BLaER1 (cell line): ENCODE data around the gene TAX1BP3.

ENCODE experiments used
- H3K27ac ChIP-seq: shearing (Covaris generic); formaldehyde crosslinking; 2 replicates; pipeline ENCODE4 v1.8.1; 2022
- H3K27me3 ChIP-seq: shearing (Covaris generic); formaldehyde crosslinking; 2 replicates; pipeline ENCODE4 v1.8.1; 2022
- H3K36me3 ChIP-seq: shearing (Covaris generic); formaldehyde crosslinking; 2 replicates; pipeline ENCODE4 v1.8.1; 2022
- H3K4me1 ChIP-seq: shearing (Covaris generic); formaldehyde crosslinking; 2 replicates; pipeline ENCODE4 v1.8.1; 2022
- H3K4me2 ChIP-seq: shearing (Covaris generic); formaldehyde crosslinking; 2 replicates; pipeline ENCODE4 v1.8.1; 2022
- H3K4me3 ChIP-seq: shearing (Covaris generic); formaldehyde crosslinking; 2 replicates; pipeline ENCODE4 v1.8.1; 2022
- H3K9ac ChIP-seq: shearing (Covaris generic); formaldehyde crosslinking; 2 replicates; pipeline ENCODE4 v1.8.1; 2022
- H3K9me3 ChIP-seq: shearing (Covaris generic); formaldehyde crosslinking; 2 replicates; pipeline ENCODE4 v1.8.1; 2022
- H4K20me1 ChIP-seq: shearing (Covaris generic); formaldehyde crosslinking; 2 replicates; pipeline ENCODE4 v1.8.1; 2022
- Cebpa-rat ChIP-seq: shearing (Covaris generic); IDR thresholded peaks from 2 replicates; pipeline ENCODE4 v1.8.1; 2022

The TAX1BP3 gene

GRCh38 chr17:3689262-3690093, 21.1 kb upstream of the TAX1BP3 start:
- Histone ChIP-seq H3K4me2 (peak overlapping the region; percentile 94), H3K4me1 (peaks cover 73% of the 10 kb centered on the region)

GRCh38 chr17:3688852-3689261, 20.5 kb upstream of the TAX1BP3 start:
- Histone ChIP-seq H3K27me3 (no peaks in the 10 kb centered on the region), H3K9ac (peak overlapping the region; percentile 75), H3K27ac (peak overlapping the region; percentile 90), H3K4me2 (peak overlapping the region; percentile 94), H3K4me3 (peak overlapping the region; percentile 55; the same call in 1 of the 2 replicates), H3K36me3 (peaks cover 21% of the 10 kb centered on the region; the same call in 1 of the 2 replicates), H3K9me3 (no peaks in the 10 kb centered on the region), H3K4me1 (peaks cover 73% of the 10 kb centered on the region), H4K20me1 (peaks cover 20% of the 10 kb centered on the region)
- TF ChIP-seq Cebpa-rat = no peak

More at GRCh38 chr17:3689262-3690093, 21.1 kb upstream of the TAX1BP3 start:
- H3K27me3 ChIP-seq = no peaks in the 10 kb centered on the region
- H4K20me1 ChIP-seq = peaks cover 20% of the 10 kb centered on the region
- H3K36me3 ChIP-seq = peaks cover 21% of the 10 kb centered on the region; the same call in 1 of the 2 replicates
- H3K4me3 ChIP-seq = no peak overlapping the region
- H3K9ac ChIP-seq = no peak overlapping the region
- H3K27ac ChIP-seq = peak overlapping the region; percentile 90; the same call in 1 of the 2 replicates
- H3K9me3 ChIP-seq = no peaks in the 10 kb centered on the region
- no peak for TF ChIP-seq Cebpa-rat

GRCh38 chr17:3688027-3688553, 19.7 kb upstream of the TAX1BP3 start:
- Histone ChIP-seq H3K27ac (peak overlapping the region; percentile 90), H3K9me3 (no peaks in the 10 kb centered on the region), H3K36me3 (peaks cover 21% of the 10 kb centered on the region; the same call in 1 of the 2 replicates), H3K27me3 (no peaks in the 10 kb centered on the region), H3K9ac (peak overlapping the region; percentile 75), H3K4me2 (peak overlapping the region; percentile 94), H3K4me3 (peak overlapping the region; percentile 55), H4K20me1 (peaks cover 20% of the 10 kb centered on the region), H3K4me1 (peaks cover 73% of the 10 kb centered on the region)
- TF ChIP-seq Cebpa-rat = no peak

- H3K9me3 ChIP-seq = no peaks in the 10 kb centered on the region
- peaks cover 57% of the 10 kb centered on the region for H3K4me1 ChIP-seq
- peaks cover 12% of the 10 kb centered on the region; the same call in 1 of the 2 replicates for H3K36me3 ChIP-seq
- peak overlapping the region; percentile 67 for H3K27ac ChIP-seq
- H3K9ac ChIP-seq = no peak overlapping the region
- no peak overlapping the region for H3K4me3 ChIP-seq
- H3K27me3 ChIP-seq = no peaks in the 10 kb centered on the region
- TF ChIP-seq Cebpa-rat = no peak
- peaks cover 7% of the 10 kb centered on the region for H4K20me1 ChIP-seq
- peak overlapping the region; percentile 65 for H3K4me2 ChIP-seq
Measured at GRCh38 chr17:3685174-3685573, 16.8 kb upstream of the TAX1BP3 start.

GRCh38 chr17:3683054-3683511, 14.7 kb upstream of the TAX1BP3 start:
- Histone ChIP-seq H3K9ac (no peak overlapping the region), H3K4me2 (peak overlapping the region; percentile 65), H3K9me3 (no peaks in the 10 kb centered on the region), H3K36me3 (peaks cover 24% of the 10 kb centered on the region; the same call in 1 of the 2 replicates), H3K27ac (no peak overlapping the region), H3K4me3 (no peak overlapping the region), H4K20me1 (peaks cover 21% of the 10 kb centered on the region; the same call in 1 of the 2 replicates), H3K27me3 (no peaks in the 10 kb centered on the region), H3K4me1 (peaks cover 36% of the 10 kb centered on the region)
- TF ChIP-seq Cebpa-rat = no peak

- H3K4me1 ChIP-seq = peaks cover 34% of the 10 kb centered on the region
- TF ChIP-seq Cebpa-rat = no peak
- H3K27me3 ChIP-seq = no peaks in the 10 kb centered on the region
- H3K4me3 ChIP-seq = no peak overlapping the region
- H3K9me3 ChIP-seq = no peaks in the 10 kb centered on the region
- peaks cover 34% of the 10 kb centered on the region; the same call in 1 of the 2 replicates for H3K36me3 ChIP-seq
- H4K20me1 ChIP-seq = peaks cover 21% of the 10 kb centered on the region; the same call in 1 of the 2 replicates
- H3K9ac ChIP-seq = no peak overlapping the region
- no peak overlapping the region for H3K4me2 ChIP-seq
- H3K27ac ChIP-seq = no peak overlapping the region
Measured at GRCh38 chr17:3682033-3682432, 13.7 kb upstream of the TAX1BP3 start.

- no peaks in the 10 kb centered on the region for H3K9me3 ChIP-seq
- H3K9ac ChIP-seq = no peak overlapping the region
- H4K20me1 ChIP-seq = peaks cover 21% of the 10 kb centered on the region; the same call in 1 of the 2 replicates
- H3K4me1 ChIP-seq = peaks cover 34% of the 10 kb centered on the region
- no peaks in the 10 kb centered on the region for H3K27me3 ChIP-seq
- peaks cover 38% of the 10 kb centered on the region; the same call in 1 of the 2 replicates for H3K36me3 ChIP-seq
- no peak overlapping the region for H3K4me2 ChIP-seq
- no peak overlapping the region for H3K4me3 ChIP-seq
- no peak for TF ChIP-seq Cebpa-rat
- no peak overlapping the region for H3K27ac ChIP-seq
Measured at GRCh38 chr17:3681565-3681964, 13.2 kb upstream of the TAX1BP3 start.

GRCh38 chr17:3681057-3681456, 12.7 kb upstream of the TAX1BP3 start:
- peaks cover 38% of the 10 kb centered on the region; the same call in 1 of the 2 replicates for H3K36me3 ChIP-seq
- H3K4me1 ChIP-seq = peaks cover 34% of the 10 kb centered on the region
- no peak for TF ChIP-seq Cebpa-rat
- H3K9ac ChIP-seq = no peak overlapping the region
- H3K27me3 ChIP-seq = no peaks in the 10 kb centered on the region
- no peak overlapping the region for H3K4me2 ChIP-seq
- no peak overlapping the region for H3K4me3 ChIP-seq
- peaks cover 21% of the 10 kb centered on the region; the same call in 1 of the 2 replicates for H4K20me1 ChIP-seq
- H3K27ac ChIP-seq = no peak overlapping the region
- no peaks in the 10 kb centered on the region for H3K9me3 ChIP-seq

GRCh38 chr17:3679531-3680126, 11.3 kb upstream of the TAX1BP3 start:
- no peaks in the 10 kb centered on the region for H3K9me3 ChIP-seq
- no peak overlapping the region for H3K4me2 ChIP-seq
- H3K27ac ChIP-seq = no peak overlapping the region
- H4K20me1 ChIP-seq = peaks cover 21% of the 10 kb centered on the region; the same call in 1 of the 2 replicates
- peaks cover 26% of the 10 kb centered on the region for H3K4me1 ChIP-seq
- H3K36me3 ChIP-seq = peaks cover 46% of the 10 kb centered on the region; the same call in 1 of the 2 replicates
- no peaks in the 10 kb centered on the region for H3K27me3 ChIP-seq
- no peak overlapping the region for H3K9ac ChIP-seq
- no peak overlapping the region for H3K4me3 ChIP-seq
- TF ChIP-seq Cebpa-rat = no peak
